HEK293T (cell line): ENCODE measurements around the gene ZFYVE21.

Source experiments
- CTCF ChIA-PET: fragments of 350-600 bp; formaldehyde crosslinking; extraction: SDS; loops from one replicate; lab custom pipeline; 2021; ENCODE audit warnings: antibody characterized with exemption, inconsistent platforms; lab: Yijun Ruan, JAX
- POLR2A ChIA-PET: fragments of 350-600 bp; formaldehyde crosslinking; extraction: SDS; loops from one replicate; lab custom pipeline; 2020; ENCODE audit warnings: antibody characterized with exemption, inconsistent platforms; lab: Yijun Ruan, JAX
- DNase-seq: peaks from one replicate; pipeline ENCODE4 v3.0.0; 2012; ENCODE audit warnings: mixed read lengths; ENCODE audit errors: extremely low spot score
- ARNT ChIP-seq: fragments of 450-650 bp; IDR thresholded peaks from 2 replicates; pipeline ENCODE4 v1.6.1; 2017; ENCODE audit warnings: mild to moderate bottlenecking
- BHLHE40 ChIP-seq: fragments of 450-650 bp; IDR thresholded peaks from 2 replicates; pipeline ENCODE4 v1.6.1; 2016; ENCODE audit warnings: mild to moderate bottlenecking, moderate library complexity, borderline replicate concordance
- CTBP1 ChIP-seq: fragments of 450-650 bp; IDR thresholded peaks from 2 replicates; pipeline ENCODE4 v1.6.1; 2016; ENCODE audit warnings: borderline replicate concordance
- ELF4 ChIP-seq: fragments of 450-650 bp; IDR thresholded peaks from 2 replicates; pipeline ENCODE4 v1.6.1; 2017; ENCODE audit warnings: antibody characterized with exemption
- FOXA1 ChIP-seq: fragments of 450-650 bp; IDR thresholded peaks from 2 replicates; pipeline ENCODE4 v1.6.1; 2016; ENCODE audit warnings: mild to moderate bottlenecking
- FOXK2 ChIP-seq: fragments of 450-650 bp; IDR thresholded peaks from 2 replicates; pipeline ENCODE4 v1.6.1; 2016; ENCODE audit warnings: mild to moderate bottlenecking
- FOXM1 ChIP-seq: fragments of 450-650 bp; IDR thresholded peaks from 2 replicates; pipeline ENCODE4 v1.6.1; 2017; ENCODE audit warnings: mild to moderate bottlenecking, borderline replicate concordance
- HDGF ChIP-seq: fragments of 450-650 bp; IDR thresholded peaks from 2 replicates; pipeline ENCODE4 v1.6.1; 2017; ENCODE audit warnings: antibody characterized with exemption, borderline replicate concordance
- L3MBTL2 ChIP-seq: fragments of 450-650 bp; conservative IDR thresholded peaks from 2 replicates; pipeline ENCODE4 v1.6.1; 2016; ENCODE audit warnings: mild to moderate bottlenecking
- LEF1 ChIP-seq: fragments of 450-650 bp; IDR thresholded peaks from 2 replicates; pipeline ENCODE4 v1.6.1; 2017; ENCODE audit warnings: mild to moderate bottlenecking, borderline replicate concordance
- NFRKB ChIP-seq: fragments of 450-650 bp; IDR thresholded peaks from 2 replicates; pipeline ENCODE4 v1.6.1; 2016; ENCODE audit warnings: mild to moderate bottlenecking, moderate library complexity
- SP1 ChIP-seq: fragments of 450-650 bp; IDR thresholded peaks from 2 replicates; pipeline ENCODE4 v1.6.1; 2017
- SUZ12 ChIP-seq: fragments of 450-650 bp; IDR thresholded peaks from 2 replicates; pipeline ENCODE4 v1.6.1; 2016; ENCODE audit warnings: mild to moderate bottlenecking
- TARDBP ChIP-seq: fragments of 450-650 bp; IDR thresholded peaks from 2 replicates; pipeline ENCODE4 v1.6.1; 2016
- ZNF384 ChIP-seq: fragments of 450-650 bp; IDR thresholded peaks from 2 replicates; pipeline ENCODE4 v1.6.1; 2016
- TF ChIP-seq, protein P1 (sequence below): fragments of 450-650 bp; IDR thresholded peaks from 2 replicates; pipeline ENCODE4 v1.6.1; 2016

Gene ZFYVE21

DNA sequence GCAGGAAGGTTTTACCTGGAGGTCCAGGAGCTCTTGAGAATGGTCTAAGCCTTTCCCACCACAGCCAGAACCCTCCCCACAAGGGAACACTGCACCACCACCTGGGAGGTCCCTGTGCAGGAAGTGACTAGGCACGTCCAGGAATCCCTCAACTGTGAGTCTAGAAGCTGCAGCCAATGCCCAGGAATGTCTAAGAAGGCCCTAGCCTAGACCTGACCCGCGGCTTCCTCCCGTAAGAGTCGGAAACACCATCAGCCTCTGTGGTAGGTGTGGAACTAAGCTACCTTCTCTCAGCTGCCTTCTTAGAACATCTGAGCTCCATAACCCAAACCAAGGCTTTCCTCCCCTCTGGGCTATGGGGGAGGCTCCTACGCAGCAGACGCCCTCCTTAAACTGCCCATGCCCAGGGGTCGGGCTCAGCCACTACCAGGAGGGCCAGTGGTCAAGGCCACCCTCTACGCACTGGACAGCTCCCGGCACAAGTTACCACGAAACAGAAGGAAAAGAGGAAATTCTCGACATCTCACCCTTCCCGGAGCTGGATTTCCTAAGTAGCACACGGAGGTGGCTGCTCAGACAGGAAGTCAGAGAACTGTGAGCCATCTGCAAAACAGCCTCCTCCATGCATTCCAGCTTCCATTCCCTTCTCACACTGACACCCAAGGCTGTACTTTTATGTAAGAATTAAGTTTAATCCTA, 25.5 kb downstream of the ZFYVE21 start:
- POLR2A ChIA-PET: interaction anchor here (1.1 kb wide), 1 partner anchor 26 kb away, joined by 3 read pairs; the partner anchor contains the start of genes XRCC3 and ZFYVE21
- TF ChIP-seq, protein P1, sequence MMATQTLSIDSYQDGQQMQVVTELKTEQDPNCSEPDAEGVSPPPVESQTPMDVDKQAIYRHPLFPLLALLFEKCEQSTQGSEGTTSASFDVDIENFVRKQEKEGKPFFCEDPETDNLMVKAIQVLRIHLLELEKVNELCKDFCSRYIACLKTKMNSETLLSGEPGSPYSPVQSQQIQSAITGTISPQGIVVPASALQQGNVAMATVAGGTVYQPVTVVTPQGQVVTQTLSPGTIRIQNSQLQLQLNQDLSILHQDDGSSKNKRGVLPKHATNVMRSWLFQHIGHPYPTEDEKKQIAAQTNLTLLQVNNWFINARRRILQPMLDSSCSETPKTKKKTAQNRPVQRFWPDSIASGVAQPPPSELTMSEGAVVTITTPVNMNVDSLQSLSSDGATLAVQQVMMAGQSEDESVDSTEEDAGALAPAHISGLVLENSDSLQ: no peak
- TF ChIP-seq SUZ12: no peak
- TF ChIP-seq TARDBP: no peak
- TF ChIP-seq CTBP1: no peak
- TF ChIP-seq L3MBTL2: no peak
- no peak for TF ChIP-seq ARNT
- TF ChIP-seq ELF4: no peak
- TF ChIP-seq BHLHE40: no peak
- TF ChIP-seq ZNF384: no peak
- TF ChIP-seq LEF1: no peak
- no peak for TF ChIP-seq SP1

DNA sequence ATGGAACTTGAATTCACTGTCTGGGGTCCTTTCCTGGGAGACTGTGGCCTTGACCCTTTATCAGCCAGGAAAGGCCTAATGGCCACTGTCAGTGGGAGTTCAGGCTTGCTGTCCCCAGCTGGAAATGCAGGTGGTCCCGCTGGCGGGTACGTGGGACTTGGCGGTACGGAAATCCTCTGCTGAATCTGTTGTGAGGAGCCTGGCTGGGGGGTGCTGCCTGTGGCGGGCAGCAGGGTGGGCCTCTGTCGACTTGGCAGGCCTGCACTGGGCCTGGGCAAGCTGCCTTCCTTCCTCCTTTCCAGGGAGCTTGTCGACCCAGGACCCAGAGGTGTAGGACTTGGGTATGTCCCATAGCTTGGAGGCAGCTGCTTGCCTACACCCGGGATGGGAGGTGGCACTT, 26.3 kb downstream of the ZFYVE21 start:
- no peak for TF ChIP-seq ELF4
- no peak for TF ChIP-seq SP1
- TF ChIP-seq FOXA1: no peak
- no peak for TF ChIP-seq BHLHE40
- no peak for TF ChIP-seq TARDBP
- TF ChIP-seq FOXK2: no peak
- TF ChIP-seq HDGF: no peak
- no peak for TF ChIP-seq NFRKB
- TF ChIP-seq CTBP1: no peak
- no peak for TF ChIP-seq FOXM1
- TF ChIP-seq L3MBTL2: no peak
- TF ChIP-seq LEF1: no peak
- CTCF ChIA-PET: no interaction called here
- no peak for DNase-seq
- POLR2A ChIA-PET: no interaction called here

More for the DNA sequence above, 25.5 kb downstream of the ZFYVE21 start:
- no peak for DNase-seq
- CTCF ChIA-PET: no interaction called here

DNA sequence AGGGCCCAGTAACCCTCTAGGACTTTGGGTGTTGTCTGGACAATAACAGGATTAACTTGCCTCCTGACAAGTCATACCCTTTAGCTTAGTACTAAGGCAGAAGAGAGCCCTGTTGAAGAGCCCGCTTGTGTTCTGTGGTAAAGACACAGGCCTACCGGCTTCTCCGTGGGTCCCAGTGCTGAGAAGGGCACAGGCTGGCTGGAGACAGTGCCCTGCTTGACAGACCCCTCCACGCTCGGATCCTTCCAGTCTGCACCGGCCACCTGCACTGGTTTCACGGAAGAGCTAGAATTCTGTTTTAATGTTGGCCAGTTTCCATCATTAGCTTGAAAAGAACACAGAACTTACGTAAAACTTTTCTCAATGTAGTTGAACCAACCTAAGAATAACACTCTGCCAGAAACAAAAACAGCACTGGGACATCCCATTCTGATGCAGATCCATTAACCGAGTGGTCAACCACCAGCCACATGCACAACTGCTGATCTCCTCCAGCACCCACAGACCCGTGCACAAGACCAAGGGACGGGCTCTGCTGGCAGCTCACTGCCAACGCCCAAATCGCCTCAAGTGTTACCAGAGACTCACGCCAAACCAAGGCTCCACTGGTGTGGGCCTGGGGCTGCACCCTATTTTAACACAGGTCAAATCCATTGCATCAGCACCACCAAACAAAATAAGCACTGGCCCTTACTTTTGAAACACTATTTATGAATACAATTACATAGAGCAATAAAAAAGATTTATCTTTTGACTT, 27.1 kb downstream of the ZFYVE21 start:
- ChIA-PET POLR2A (no interaction called here), CTCF (no interaction called here)
- TF ChIP-seq LEF1: no peak
- no peak for TF ChIP-seq HDGF
- TF ChIP-seq L3MBTL2: no peak
- no peak for TF ChIP-seq SUZ12
- no peak for TF ChIP-seq NFRKB
- TF ChIP-seq TARDBP: no peak
- TF ChIP-seq SP1: no peak
- TF ChIP-seq BHLHE40: no peak
- TF ChIP-seq CTBP1: no peak
- no peak for DNase-seq

DNA sequence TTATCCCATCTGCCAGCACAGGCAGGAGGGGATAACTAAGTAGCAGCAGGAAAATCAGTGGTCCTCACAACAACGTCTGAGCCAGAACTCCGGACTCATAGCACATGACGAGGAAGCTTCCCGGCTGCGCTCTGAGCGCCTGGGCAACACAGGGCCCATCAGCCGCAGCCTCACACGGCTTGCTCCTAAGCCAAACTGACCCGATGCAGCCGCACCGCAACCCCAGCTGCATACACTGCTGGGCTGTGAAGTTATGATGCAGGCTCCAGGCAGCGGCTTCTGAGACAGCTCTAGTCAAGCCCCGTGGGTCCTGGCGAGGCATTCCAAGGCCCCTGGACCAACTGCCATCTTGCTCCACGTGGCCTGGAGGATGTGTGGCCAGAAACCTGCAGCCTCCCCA, 28.1 kb downstream of the ZFYVE21 start:
- ChIA-PET POLR2A (no interaction called here), CTCF (no interaction called here)
- TF ChIP-seq SP1: no peak
- no peak for TF ChIP-seq BHLHE40
- TF ChIP-seq FOXK2: no peak
- no peak for TF ChIP-seq FOXA1
- TF ChIP-seq SUZ12: no peak
- no peak for TF ChIP-seq NFRKB
- TF ChIP-seq HDGF: no peak
- no peak for TF ChIP-seq ZNF384
- no peak for TF ChIP-seq LEF1
- no peak for TF ChIP-seq ARNT
- TF ChIP-seq, protein P1: no peak
- no peak for TF ChIP-seq TARDBP
- TF ChIP-seq L3MBTL2: no peak
- TF ChIP-seq FOXM1: no peak
- TF ChIP-seq ELF4: no peak
- no peak for TF ChIP-seq CTBP1
- DNase-seq: no peak

DNA sequence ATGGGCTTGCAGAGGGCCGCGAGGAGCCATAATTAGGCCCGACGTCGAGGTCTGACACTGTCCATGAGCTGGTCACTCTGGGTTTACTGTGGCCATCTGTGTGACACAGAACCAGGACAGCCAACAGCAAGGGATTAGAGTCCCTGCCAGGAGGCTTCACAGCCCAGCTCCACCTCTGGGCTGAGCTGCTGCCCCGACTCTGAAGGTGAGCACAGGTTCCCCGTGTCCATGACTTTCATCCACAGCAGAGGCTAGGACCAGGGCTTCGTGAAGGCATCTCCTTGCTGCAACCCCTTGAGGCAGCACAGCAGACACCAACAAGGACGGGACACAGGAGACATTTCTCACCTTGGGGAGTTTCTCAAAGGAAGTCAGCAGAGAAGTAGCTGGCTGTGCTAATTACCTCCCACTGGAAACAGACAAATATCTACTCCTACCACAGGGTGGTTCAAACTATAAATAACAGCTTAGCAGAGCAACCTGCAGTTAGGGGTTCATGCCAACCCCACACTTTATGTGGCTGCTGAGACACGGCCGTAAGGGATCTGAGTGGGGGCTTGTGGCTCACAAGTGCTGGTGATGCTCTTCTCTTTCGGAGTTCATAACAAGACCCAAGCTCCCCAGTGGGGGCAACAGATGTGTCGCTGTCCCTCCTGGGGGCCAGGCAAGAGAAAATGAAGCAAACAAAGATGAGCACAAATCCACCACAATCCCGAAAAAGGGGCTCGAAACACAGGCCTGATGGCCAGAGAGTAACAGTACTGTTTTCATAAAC, 29.2 kb downstream of the ZFYVE21 start:
- CTCF ChIA-PET: no interaction called here
- TF ChIP-seq FOXM1 (no peak), BHLHE40 (no peak), CTBP1 (no peak), HDGF (no peak), SP1 (no peak), FOXK2 (no peak)
- POLR2A ChIA-PET: no interaction called here
- DNase-seq: no peak

DNA sequence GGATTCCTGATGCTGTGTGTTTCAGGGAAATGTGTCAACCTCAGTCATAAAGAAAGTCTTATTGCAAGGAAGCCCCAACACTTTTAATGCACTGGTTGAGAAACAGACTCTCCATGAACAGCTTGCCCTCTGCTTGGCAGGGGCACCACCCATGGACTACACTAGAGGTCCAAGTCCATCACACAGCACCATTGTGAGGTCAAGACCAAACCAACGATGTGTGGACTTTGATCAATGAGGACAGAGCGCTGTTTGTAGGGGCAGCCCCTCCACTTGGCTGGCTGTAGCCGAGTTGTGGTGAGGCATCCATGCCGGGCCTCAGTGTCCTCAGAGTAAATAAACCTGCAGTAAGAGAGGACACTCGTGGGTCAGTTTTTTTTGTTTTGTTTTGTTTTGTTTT, 29.8 kb downstream of the ZFYVE21 start:
- ChIA-PET CTCF (no interaction called here), POLR2A (no interaction called here)
- TF ChIP-seq L3MBTL2 (no peak), LEF1 (no peak), ELF4 (no peak), NFRKB (no peak), FOXK2 (no peak), SUZ12 (no peak), TARDBP (no peak), ZNF384 (no peak), FOXM1 (no peak), ARNT (no peak), FOXA1 (no peak)
- DNase-seq: no peak
